ENCODE data around the gene ACTR10. TPM values are rescaled to one million over a fixed set of nuclear protein-coding genes. Genes with fewer than 3 reads are reported as not detected.
A peak's percentile ranks its signal among the peaks of the same experiment; 100 is the strongest.

The ACTR10 gene
- 68.5 TPM for total RNA-seq
- long read RNA-seq, transcript ACTR10-201 (13 exons, 2,419 nt), result major isoform, 182 of 187 reads
- long read RNA-seq, partial matches to known transcripts, result 2 of 187 reads
- long read RNA-seq, other reads (novel, unspliced or antisense), result 3 of 187 reads

GRCh38 chr14:58199726-58200479 lies at the start of gene ACTR10:
TSS of gene ACTR10 (plus strand) at chr14:58200149. CDS start at chr14:58200218, 69 bp downstream.
- ATAC-seq (ENCODE audit: poor library complexity) (peak; percentile 99), DNase-seq (peak; percentile 93)
- intact Hi-C loops (cut with DNase I), result no loop called here

DNA sequence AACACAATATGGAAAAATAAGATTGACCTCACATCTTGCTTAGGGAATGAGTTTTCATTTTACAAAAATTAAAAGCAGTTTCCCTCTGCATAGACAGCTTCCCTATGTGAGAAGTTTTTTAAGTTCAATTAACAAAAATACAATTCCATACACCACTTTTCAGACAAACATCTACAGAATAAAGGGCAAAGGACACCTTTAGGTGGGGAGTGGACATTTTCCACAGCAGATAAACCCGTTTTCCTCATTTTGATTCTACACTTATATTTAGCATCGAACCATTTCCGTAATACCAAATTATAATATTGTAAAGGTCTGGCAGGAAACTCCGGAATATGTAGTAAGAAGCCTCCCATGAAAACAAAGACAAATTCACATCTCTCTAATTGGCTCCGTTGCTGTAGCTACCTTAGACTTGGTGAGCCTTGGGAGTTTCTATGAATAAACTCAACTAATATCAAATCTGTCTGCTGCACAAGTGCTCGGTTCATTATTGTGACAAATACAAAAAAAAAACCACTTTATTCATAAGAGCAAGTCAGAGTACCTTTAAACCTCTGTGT lies 49.6 kb upstream of the ACTR10 start:
- ATAC-seq (ENCODE audit: poor library complexity), result no peak
- intact Hi-C loops (cut with DNase I), result no loop called here
- no peak for DNase-seq

DNA sequence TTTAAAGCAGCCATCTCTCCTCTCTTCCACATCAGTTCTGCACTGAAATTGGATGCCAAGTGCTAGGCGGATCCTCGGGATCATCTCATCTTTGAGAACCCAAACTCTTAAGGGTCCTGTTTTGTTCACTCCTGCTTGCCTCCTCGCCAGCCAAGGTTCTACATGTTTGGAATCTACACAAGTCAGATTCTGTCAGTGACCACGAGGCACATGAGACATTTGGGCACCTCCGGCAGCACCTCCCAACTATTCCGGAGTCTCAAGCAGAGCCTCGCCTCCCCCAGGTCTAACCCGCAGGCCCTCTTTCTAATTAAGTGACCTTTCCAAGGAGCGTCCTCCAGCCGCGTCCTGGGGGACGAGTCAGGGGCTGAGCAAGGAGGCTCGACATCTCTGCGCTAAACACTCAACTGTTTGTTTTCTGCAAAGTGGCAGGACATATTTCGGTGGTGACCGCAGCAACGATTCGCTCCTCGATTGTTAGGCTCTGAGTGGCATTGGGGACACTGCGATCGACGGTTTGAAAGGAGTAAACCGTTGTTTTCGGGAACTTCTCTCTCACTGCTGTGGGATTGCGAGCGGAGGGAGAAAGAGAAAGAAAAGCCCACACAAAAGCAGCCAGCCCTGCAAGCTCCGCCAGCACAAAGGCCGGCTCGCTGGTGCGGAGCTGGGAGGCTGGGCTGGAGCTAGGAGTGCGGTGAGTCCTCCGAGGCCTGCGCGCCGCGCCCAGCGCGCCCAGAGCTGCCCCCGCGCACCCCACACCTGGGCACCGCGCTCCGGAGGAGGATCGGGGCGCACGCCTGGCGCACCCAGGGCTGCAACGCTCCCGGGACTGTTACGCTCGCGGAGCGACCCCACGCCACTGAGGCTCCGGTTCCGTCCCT lies 48.6 kb upstream of the ACTR10 start:
- ATAC-seq (ENCODE audit: poor library complexity) (peak; percentile 62), DNase-seq (no peak)
- intact Hi-C loops (cut with DNase I), result no loop called here

DNA sequence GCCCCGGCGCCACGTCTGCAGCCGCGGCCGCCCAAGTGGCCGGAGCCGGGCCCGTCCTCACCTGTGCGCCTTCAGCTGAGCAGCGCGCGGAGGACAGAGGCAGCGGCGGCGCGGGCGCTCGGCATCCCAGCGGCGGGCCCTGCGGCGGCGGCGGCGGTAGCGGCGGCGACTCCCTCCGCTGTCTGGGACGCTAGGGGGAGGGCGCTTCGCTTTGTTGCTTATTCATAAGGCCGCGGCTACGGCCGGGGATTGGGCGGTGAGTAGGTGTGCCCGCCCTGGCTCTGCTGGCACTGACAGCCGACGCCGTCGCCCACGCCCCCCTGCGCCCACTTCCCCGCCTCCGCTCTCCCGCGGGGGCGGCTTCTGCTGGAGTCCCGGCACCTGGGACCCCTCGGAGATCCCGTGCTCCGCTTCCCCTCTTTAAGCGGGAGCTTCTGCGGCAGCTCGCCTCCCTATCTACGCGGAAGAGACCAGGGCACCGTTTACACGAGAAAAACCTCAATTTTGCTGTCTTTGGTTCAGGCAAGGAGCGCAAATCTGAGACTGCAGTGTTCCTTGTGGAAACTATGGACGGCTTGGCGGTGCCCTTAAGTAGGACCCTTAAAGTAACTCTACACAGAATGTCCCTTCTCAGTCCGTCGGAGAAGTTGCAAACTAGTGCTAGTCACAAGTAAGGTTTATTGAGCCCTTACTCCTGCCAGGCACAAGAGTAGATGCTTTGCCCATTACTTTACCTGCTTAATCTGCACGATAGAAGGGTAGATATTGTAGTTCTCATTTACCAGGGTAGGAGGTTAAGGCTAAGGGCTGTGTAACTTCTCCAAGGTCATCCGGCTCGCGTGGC lies 47.7 kb upstream of the ACTR10 start, which contains the start of gene ARMH4:
Gene ARMH4, minus strand, starts transcription at position 200 of the 844 bp plus-strand sequence. CDS start 12,855 bp downstream, outside the sequence.
- DNase-seq (peak; percentile 93), ATAC-seq (ENCODE audit: poor library complexity) (peak; percentile 99)
- intact Hi-C loops (cut with DNase I), result no loop called here

- intact Hi-C loops (cut with DNase I), result no loop called here
- DNase-seq (no peak), ATAC-seq (ENCODE audit: poor library complexity) (no peak)
Observed at GRCh38 chr14:58160561-58160960, 39.4 kb upstream of the ACTR10 start.

DNA sequence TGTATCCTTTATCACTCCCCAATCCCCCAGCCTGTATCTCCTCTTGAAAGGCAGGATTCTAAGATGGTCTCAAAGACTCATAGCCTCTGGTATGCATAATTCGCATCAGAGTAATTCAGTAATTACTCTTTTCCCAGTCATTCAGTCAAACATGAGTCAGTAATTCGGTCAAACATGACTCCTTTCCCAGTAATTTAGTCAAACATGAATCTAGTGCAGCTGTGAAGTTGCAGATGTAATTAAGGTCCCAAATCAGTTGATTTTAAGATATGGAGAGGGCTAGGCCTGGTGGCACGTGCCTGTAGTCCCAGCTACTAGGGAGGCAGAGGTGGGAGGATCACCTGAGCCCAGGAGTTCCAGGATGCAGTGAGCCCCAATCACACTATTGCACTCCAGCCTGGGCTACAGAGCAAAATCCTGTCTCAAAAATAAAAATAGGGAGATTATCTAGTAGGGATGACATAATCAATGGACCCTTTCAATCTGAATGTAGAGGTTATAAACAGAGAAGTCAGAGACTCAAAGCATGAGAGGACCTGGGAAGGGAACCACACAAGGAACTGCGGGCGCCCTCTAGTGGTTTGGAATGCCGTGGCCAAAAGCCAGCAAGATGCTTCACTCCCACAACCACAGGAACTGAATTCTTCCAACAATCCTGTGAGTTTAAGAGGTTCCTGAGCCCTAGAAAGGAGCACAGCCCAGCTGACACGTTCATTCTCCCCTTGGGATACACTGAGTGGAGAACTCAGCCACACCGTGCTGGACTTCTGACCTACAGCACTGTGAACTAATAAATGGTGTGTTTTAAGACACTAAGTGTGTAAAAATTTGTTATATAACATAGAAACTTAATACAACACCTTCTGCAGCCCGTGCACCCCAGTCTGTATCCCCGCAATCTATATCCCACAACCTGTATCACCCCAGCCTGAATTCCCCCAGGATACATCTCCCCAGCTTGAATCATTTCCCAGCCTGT lies 33.7 kb upstream of the ACTR10 start:
- ATAC-seq (ENCODE audit: poor library complexity) (peak; percentile 90), DNase-seq (peak; percentile 90)
- intact Hi-C loops (cut with DNase I), result loop anchor here (2.0 kb wide), 1 partner anchor 57 kb away; no protein-coding TSS in a partner anchor

- DNase-seq (no peak), ATAC-seq (ENCODE audit: poor library complexity) (no peak)
- intact Hi-C loops (cut with DNase I), result loop anchor here (2.0 kb wide), 1 partner anchor 58 kb away; no protein-coding TSS in a partner anchor
Observed at GRCh38 chr14:58167057-58167456, 32.9 kb upstream of the ACTR10 start.

- intact Hi-C loops (cut with DNase I), result loop anchor here (2.0 kb wide), 1 partner anchor 59 kb away; no protein-coding TSS in a partner anchor
- DNase-seq (no peak), ATAC-seq (ENCODE audit: poor library complexity) (no peak)
Observed at GRCh38 chr14:58167891-58168290, 32.1 kb upstream of the ACTR10 start.

DNA sequence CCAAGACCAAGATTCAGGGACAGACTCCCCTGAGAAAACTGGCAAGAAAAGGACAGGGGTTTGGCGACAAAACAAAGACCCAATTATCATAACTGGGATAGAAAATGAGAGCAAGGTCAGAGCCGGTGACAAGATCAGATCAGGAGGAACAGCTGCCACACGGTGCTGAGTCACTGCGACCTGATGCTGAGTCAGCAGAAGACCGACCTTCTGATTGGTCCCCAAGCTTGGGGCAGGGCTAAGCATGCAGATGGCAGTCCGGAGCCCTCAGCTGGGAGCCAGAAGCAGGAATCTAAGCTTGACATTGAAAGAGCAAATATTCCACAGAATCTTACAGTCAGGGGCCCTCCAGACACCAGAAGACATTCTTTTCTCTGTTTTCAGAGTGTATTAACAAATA lies 28.9 kb upstream of the ACTR10 start:
- ATAC-seq (ENCODE audit: poor library complexity), result peak; percentile 84
- intact Hi-C loops (cut with DNase I), result no loop called here
- peak; percentile 72 for DNase-seq

- DNase-seq, result no peak
- intact Hi-C loops (cut with DNase I), result no loop called here
- no peak for ATAC-seq (ENCODE audit: poor library complexity)
Observed at GRCh38 chr14:58177125-58177524, 22.8 kb upstream of the ACTR10 start.

DNA sequence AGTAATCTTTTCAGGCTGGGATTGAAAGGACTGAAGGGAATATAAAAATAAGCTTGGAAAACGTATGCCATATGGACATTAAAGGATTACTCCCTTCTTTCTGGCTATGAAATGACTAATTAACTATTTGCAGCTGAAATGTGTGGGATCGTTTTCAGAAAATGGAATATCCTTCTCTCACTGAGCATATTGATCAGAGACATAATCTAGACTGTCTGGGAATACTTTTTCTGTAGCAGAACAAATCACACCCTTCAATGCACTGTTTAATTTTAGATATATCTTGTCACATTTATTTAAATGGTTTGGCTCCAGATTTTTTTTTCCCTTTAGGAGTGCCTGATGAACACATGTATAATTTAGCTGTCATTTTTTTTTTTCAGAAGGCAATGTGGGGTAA lies 10.8 kb upstream of the ACTR10 start:
- intact Hi-C loops (cut with DNase I), result no loop called here
- ATAC-seq (ENCODE audit: poor library complexity) (no peak), DNase-seq (no peak)

GRCh38 chr14:58191763-58192601 lies 8.0 kb upstream of the ACTR10 start:
- no peak for ATAC-seq (ENCODE audit: poor library complexity)
- intact Hi-C loops (cut with DNase I), result no loop called here

GRCh38 chr14:58193542-58193941 lies 6.4 kb upstream of the ACTR10 start:
- ATAC-seq (ENCODE audit: poor library complexity) (no peak), DNase-seq (no peak)
- intact Hi-C loops (cut with DNase I), result no loop called here

More at GRCh38 chr14:58191763-58192601, 8.0 kb upstream of the ACTR10 start:
- no peak for DNase-seq

DNA sequence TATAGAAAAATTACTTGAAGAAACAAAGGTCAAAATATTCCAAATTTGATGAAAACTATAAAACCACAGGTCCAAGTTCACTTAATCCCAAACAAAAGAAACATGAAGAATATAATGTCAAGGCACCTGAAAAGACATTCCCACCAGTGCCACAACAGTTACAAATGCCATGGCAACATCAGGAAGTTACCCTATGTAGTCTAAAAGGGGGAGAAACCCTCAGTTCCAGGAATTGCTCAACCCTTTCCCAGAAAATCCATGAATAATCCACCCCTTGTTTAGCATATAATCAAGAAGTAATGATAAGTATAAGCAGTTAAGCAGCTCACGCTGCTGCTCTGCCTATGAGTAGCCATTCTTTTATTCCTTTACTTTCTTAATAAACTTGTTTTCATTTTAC lies 3.8 kb upstream of the ACTR10 start:
- intact Hi-C loops (cut with DNase I), result no loop called here

GRCh38 chr14:58198086-58198485 lies 1.9 kb upstream of the ACTR10 start:
- intact Hi-C loops (cut with DNase I), result no loop called here
- DNase-seq (no peak), ATAC-seq (ENCODE audit: poor library complexity) (no peak)

More for the DNA sequence above, 3.8 kb upstream of the ACTR10 start:
- DNase-seq (no peak), ATAC-seq (ENCODE audit: poor library complexity) (no peak)

- ATAC-seq (ENCODE audit: poor library complexity), result peak; percentile 7
- intact Hi-C loops (cut with DNase I), result no loop called here
- no peak for DNase-seq
Observed at GRCh38 chr14:58200480-58200841, 512 bp downstream of the ACTR10 start.

Data from Right ventricle myocardium superior (tissue), 1 donor.